Panc1 (cell line): ENCODE measurements around the gene HIPK2. TPM values are rescaled to one million over a fixed set of nuclear protein-coding genes. Genes with fewer than 3 reads are reported as not detected.

Experiments used
- ATAC-seq: fragments of 200-7000 bp; cut with Tn5 transposase; 2 replicates; pipeline ENCODE4 v1.9.1; 2020; ENCODE audit warnings: mild to moderate bottlenecking, moderate library complexity
- BruUV-seq: library from RNA; stranded (reverse); fragments of 400-500 nt; replicated peaks from 2 replicates; lab custom pipeline; 2021; lab: Mats Ljungman, UMichigan
- CTCF ChIA-PET: fragments of 300-600 bp; sonication (Branson Sonifier 250); formaldehyde crosslinking; loops from one replicate; lab custom pipeline; 2022; ENCODE audit warnings: antibody characterized with exemption; lab: Charles Lee
- POLR2A ChIA-PET: fragments of 300-600 bp; sonication (Branson Sonifier 250); formaldehyde crosslinking; loops from one replicate; lab custom pipeline; 2022; ENCODE audit warnings: antibody characterized with exemption; lab: Charles Lee
- DNase-seq: peaks from one replicate; pipeline ENCODE4 v3.0.0-alpha.2; 2010; ENCODE audit warnings: low read depth, low spot score
- H3K27ac ChIP-seq: 2 replicates; pipeline ENCODE4 v1.5.1; 2011; ENCODE audit warnings: mild to moderate bottlenecking, low read length, inconsistent platforms
- H3K27me3 ChIP-seq: fragments of 200-500 bp; sonication (Bioruptor generic); 2 replicates; pipeline ENCODE4 v1.6.0; 2014; ENCODE audit warnings: low read length, inconsistent platforms; ENCODE audit not compliant: control insufficient read depth, insufficient read depth
- H3K36me3 ChIP-seq: fragments of 200-500 bp; sonication (Bioruptor generic); 2 replicates; pipeline ENCODE4 v1.5.1; 2014; ENCODE audit warnings: inconsistent platforms, mild to moderate bottlenecking, low read length, moderate library complexity; ENCODE audit not compliant: control insufficient read depth, insufficient read depth
- H3K4me1 ChIP-seq: 2 replicates; pipeline ENCODE4 v1.5.1; 2011; ENCODE audit warnings: inconsistent platforms, mild to moderate bottlenecking, low read length, moderate library complexity; ENCODE audit not compliant: control insufficient read depth, insufficient read depth
- H3K4me3 ChIP-seq, 2 experiments: 2 replicates each; pipeline ENCODE4 v1.5.1; 2011 to 2012; ENCODE audit warnings: low read depth in 2 of 2, low read length in 2 of 2, mild to moderate bottlenecking in 2 of 2, inconsistent platforms in 1 of 2, moderate library complexity in 1 of 2
- H3K9me3 ChIP-seq: fragments of 200-500 bp; sonication (Bioruptor generic); 2 replicates; pipeline ENCODE4 v1.5.1; 2014; ENCODE audit warnings: low read depth, mild to moderate bottlenecking, inconsistent platforms, low read length, moderate library complexity; ENCODE audit not compliant: control insufficient read depth, insufficient read depth
- CTCF ChIP-seq: fragments of 450-650 bp; IDR thresholded peaks from 2 replicates; pipeline ENCODE4 v1.5.1; 2017; ENCODE audit warnings: mild to moderate bottlenecking
- POLR2AphosphoS5 ChIP-seq: IDR thresholded peaks from 2 replicates; pipeline ENCODE4 v1.6.1; 2012; ENCODE audit warnings: mild to moderate bottlenecking, low read depth, low read length, moderate library complexity
- REST ChIP-seq, 2 experiments: IDR thresholded peaks; 2 replicates each; pipeline ENCODE4 v1.6.1; 2011 to 2012; ENCODE audit warnings: low read depth in 2 of 2, control low read depth in 1 of 2, low read length in 1 of 2, mild to moderate bottlenecking in 1 of 2, moderate library complexity in 1 of 2; ENCODE audit not compliant: insufficient read depth in 1 of 2
- SIN3A ChIP-seq: IDR thresholded peaks from 2 replicates; pipeline ENCODE4 v1.6.1; 2012; ENCODE audit warnings: low read depth, mild to moderate bottlenecking, low read length, moderate library complexity, borderline replicate concordance; ENCODE audit not compliant: insufficient read depth
- TCF7L2 ChIP-seq: IDR thresholded peaks from 2 replicates; pipeline ENCODE4 v1.6.1; 2011; ENCODE audit warnings: mild to moderate bottlenecking, low read depth, low read length, inconsistent platforms
- in situ Hi-C: cut with HindIII; loops from 2 replicates; pipeline ENCODE4 v1.10.0; 2016; ENCODE audit warnings: low sequenced_read_pairs, low pct_unique_long_range_greater_than_20kb
- intact Hi-C: fragments of 100-400 bp; cut with micrococcal nuclease; formaldehyde crosslinking; loops from one replicate; pipeline ENCODE4 v1.10.0; 2022; ENCODE audit not compliant: unreplicated experiment
- total RNA-seq: library from RNA; stranded (reverse); gene quantifications from one replicate; pipeline ENCODE4 v1.2.1, GENCODE V29; 2021; ENCODE audit not compliant: unreplicated experiment

Gene HIPK2
- total RNA-seq, 1 experiment from 2014 or later, result 34.1 TPM

GRCh38 chr7:139762886-139763285 lies 14.9 kb downstream of the HIPK2 start:
- intact Hi-C loops (no loop called here), in situ Hi-C loops (no loop called here)
- no peaks in the 10 kb centered on the region for H3K36me3 ChIP-seq
- H3K27me3 ChIP-seq, result no peaks in the 10 kb centered on the region
- ChIA-PET POLR2A (no interaction called here), CTCF (no interaction called here)
- no peak for ATAC-seq
- H3K9me3 ChIP-seq, result no peaks in the 10 kb centered on the region
- no peaks in the 10 kb centered on the region; the same call in 1 of the 2 replicates for H3K4me1 ChIP-seq
- TF ChIP-seq POLR2AphosphoS5 (no peak), REST (IDR thresholded peaks at IDR 0.05; ENCODE audit: insufficient read depth in 1 of 2, low read depth in 2 of 2, low read length in 1 of 2) (no peak), CTCF (no peak), TCF7L2 (no peak)
- BruUV-seq, result no TSS peak
- H3K27ac ChIP-seq, result no peak overlapping the region
- H3K4me3 ChIP-seq, result no peak overlapping the region
- DNase-seq, result no peak

GRCh38 chr7:139758388-139758787 lies 19.4 kb downstream of the HIPK2 start:
- Histone ChIP-seq H3K4me3 (no peak overlapping the region), H3K9me3 (no peaks in the 10 kb centered on the region), H3K4me1 (no peaks in the 10 kb centered on the region), H3K27ac (no peak overlapping the region), H3K27me3 (no peaks in the 10 kb centered on the region), H3K36me3 (no peaks in the 10 kb centered on the region)
- no TSS peak for BruUV-seq
- DNase-seq, result no peak
- intact Hi-C loops, result no loop called here
- ChIA-PET POLR2A (no interaction called here), CTCF (no interaction called here)
- in situ Hi-C loops, result no loop called here
- ATAC-seq, result no peak
- TF ChIP-seq SIN3A (no peak), POLR2AphosphoS5 (no peak)

- Histone ChIP-seq H3K27me3 (no peaks in the 10 kb centered on the region), H3K4me3 (no peak overlapping the region), H3K27ac (no peak overlapping the region), H3K36me3 (no peaks in the 10 kb centered on the region), H3K4me1 (no peaks in the 10 kb centered on the region), H3K9me3 (no peaks in the 10 kb centered on the region)
- DNase-seq, result no peak
- CTCF ChIA-PET, result no interaction called here
- POLR2A ChIA-PET, result no interaction called here
- intact Hi-C loops, result no loop called here
- TF ChIP-seq POLR2AphosphoS5, result no peak
- no peak for TF ChIP-seq TCF7L2
- no peak for TF ChIP-seq SIN3A
- TF ChIP-seq CTCF, result no peak
- no peak for TF ChIP-seq REST (IDR thresholded peaks at IDR 0.05; ENCODE audit: insufficient read depth in 1 of 2, low read depth in 2 of 2, low read length in 1 of 2)
- no peak for ATAC-seq
- in situ Hi-C loops, result no loop called here
- BruUV-seq, result no TSS peak
These were observed 19.8 kb downstream of the HIPK2 start for GRCh38 chr7:139757968-139758367.
